DOHH2 (cell line): ENCODE measurements around the gene CDK6.

Experiments
- H3F3A ChIP-seq: fragments of 200-600 bp; sonication (generic), shearing (Covaris generic); 2 replicates; pipeline ENCODE4 v1.6.0; 2016; ENCODE audit warnings: antibody characterized with exemption, mild to moderate bottlenecking; ENCODE audit not compliant: control insufficient read depth, insufficient read depth
- H3K27ac ChIP-seq: fragments of 200-600 bp; sonication (generic); 2 replicates; pipeline ENCODE4 v1.5.1; 2014; ENCODE audit warnings: low read depth, mild to moderate bottlenecking, low read length, moderate library complexity
- H3K27me3 ChIP-seq: fragments of 200-600 bp; sonication (generic); 2 replicates; pipeline ENCODE4 v1.6.1; 2014; ENCODE audit warnings: mild to moderate bottlenecking, low read length, mixed read lengths; ENCODE audit not compliant: control insufficient read depth
- H3K36me3 ChIP-seq: fragments of 200-600 bp; sonication (generic); 2 replicates; pipeline ENCODE4 v1.6.1; 2014; ENCODE audit warnings: mild to moderate bottlenecking, low read length, moderate library complexity, mixed read lengths; ENCODE audit not compliant: control insufficient read depth
- H3K4me1 ChIP-seq: fragments of 200-600 bp; sonication (generic); 2 replicates; pipeline ENCODE4 v1.6.1; 2014; ENCODE audit warnings: mild to moderate bottlenecking, low read length, mixed read lengths; ENCODE audit not compliant: control insufficient read depth
- H3K4me2 ChIP-seq: fragments of 200-600 bp; sonication (generic); 2 replicates; pipeline ENCODE4 v1.6.0; 2014; ENCODE audit warnings: mild to moderate bottlenecking, low read length, moderate library complexity
- H3K4me3 ChIP-seq: fragments of 200-600 bp; sonication (generic); 2 replicates; pipeline ENCODE4 v1.5.1; 2014; ENCODE audit warnings: mild to moderate bottlenecking, low read length, mixed read lengths
- H3K79me2 ChIP-seq: fragments of 200-600 bp; sonication (generic); 2 replicates; pipeline ENCODE4 v1.6.1; 2014; ENCODE audit warnings: mild to moderate bottlenecking, low read length, mixed read lengths; ENCODE audit not compliant: control insufficient read depth
- H3K9me2 ChIP-seq: fragments of 200-600 bp; sonication (generic); replicated peaks from 2 replicates; pipeline ENCODE4 v1.6.1; 2014; ENCODE audit warnings: mild to moderate bottlenecking, low read length, mixed read lengths; ENCODE audit not compliant: control insufficient read depth
- H3K9me3 ChIP-seq: fragments of 200-600 bp; sonication (generic); 2 replicates; pipeline ENCODE4 v1.6.1; 2014; ENCODE audit warnings: antibody characterized with exemption, low read length, mixed read lengths; ENCODE audit not compliant: control insufficient read depth, insufficient read depth
- H4K20me1 ChIP-seq: fragments of 200-600 bp; sonication (generic); 2 replicates; pipeline ENCODE4 v1.6.0; 2014; ENCODE audit warnings: low read depth, mild to moderate bottlenecking, antibody characterized with exemption, low read length, moderate library complexity; ENCODE audit not compliant: control insufficient read depth, insufficient read depth
- EZH2phosphoT487 ChIP-seq: fragments of 200-600 bp; sonication (generic); IDR thresholded peaks from 2 replicates; pipeline ENCODE4 v1.6.1; 2017; ENCODE audit warnings: borderline replicate concordance, mild to moderate bottlenecking, antibody characterized with exemption, low read length, moderate library complexity, mixed read lengths
- TF ChIP-seq, protein P1 (sequence below): fragments of 200-600 bp; sonication (generic); IDR thresholded peaks from one replicate; pipeline ENCODE4 v1.5.1; 2014; ENCODE audit warnings: antibody characterized with exemption, mild to moderate bottlenecking, low read depth, low read length; ENCODE audit not compliant: poor library complexity, severe bottlenecking

The CDK6 gene

DNA sequence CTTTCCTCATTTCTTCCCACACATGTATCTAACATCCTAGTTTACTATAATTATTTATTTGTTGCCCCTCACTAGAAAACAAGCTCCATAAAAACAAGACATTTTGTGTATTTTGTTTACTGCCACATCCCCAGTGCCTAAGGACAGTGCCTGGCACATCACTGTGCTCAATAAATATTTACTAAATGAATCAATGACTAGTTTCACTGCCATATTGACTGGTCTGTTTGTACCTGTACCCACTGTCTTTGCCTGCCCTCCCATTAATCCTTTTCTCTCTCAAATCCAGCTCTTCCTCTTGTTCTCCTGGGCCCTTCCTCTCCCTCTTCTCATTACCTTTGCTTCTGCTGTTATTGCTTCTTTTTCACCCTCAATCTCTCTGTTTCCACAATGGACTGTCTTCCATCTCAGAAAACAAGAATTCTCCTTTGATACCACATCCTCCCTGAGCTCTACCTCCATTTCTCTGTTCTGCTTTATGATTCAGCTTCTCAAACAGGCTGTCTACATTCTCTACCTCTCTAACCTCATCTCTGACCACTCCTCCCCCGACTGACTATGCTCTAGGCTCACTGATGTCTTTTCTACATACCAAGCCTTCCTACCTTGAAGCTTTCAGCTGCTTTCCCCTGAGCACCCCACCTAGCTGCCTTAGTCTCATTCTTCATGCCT is 237.9 kb downstream of the CDK6 start:
- Histone ChIP-seq H3K36me3 (no peaks in the 10 kb centered on the region), H3K9me2 (no peaks in the 10 kb centered on the region), H3K4me1 (no peaks in the 10 kb centered on the region), H3K27me3 (peaks cover 16% of the 10 kb centered on the region), H3K79me2 (no peaks in the 10 kb centered on the region), H3K4me3 (no peak overlapping the region), H3F3A (no peaks in the 10 kb centered on the region), H3K4me2 (no peak overlapping the region), H3K9me3 (no peaks in the 10 kb centered on the region), H4K20me1 (no peaks in the 10 kb centered on the region), H3K27ac (no peak overlapping the region)
- TF ChIP-seq, protein P1, sequence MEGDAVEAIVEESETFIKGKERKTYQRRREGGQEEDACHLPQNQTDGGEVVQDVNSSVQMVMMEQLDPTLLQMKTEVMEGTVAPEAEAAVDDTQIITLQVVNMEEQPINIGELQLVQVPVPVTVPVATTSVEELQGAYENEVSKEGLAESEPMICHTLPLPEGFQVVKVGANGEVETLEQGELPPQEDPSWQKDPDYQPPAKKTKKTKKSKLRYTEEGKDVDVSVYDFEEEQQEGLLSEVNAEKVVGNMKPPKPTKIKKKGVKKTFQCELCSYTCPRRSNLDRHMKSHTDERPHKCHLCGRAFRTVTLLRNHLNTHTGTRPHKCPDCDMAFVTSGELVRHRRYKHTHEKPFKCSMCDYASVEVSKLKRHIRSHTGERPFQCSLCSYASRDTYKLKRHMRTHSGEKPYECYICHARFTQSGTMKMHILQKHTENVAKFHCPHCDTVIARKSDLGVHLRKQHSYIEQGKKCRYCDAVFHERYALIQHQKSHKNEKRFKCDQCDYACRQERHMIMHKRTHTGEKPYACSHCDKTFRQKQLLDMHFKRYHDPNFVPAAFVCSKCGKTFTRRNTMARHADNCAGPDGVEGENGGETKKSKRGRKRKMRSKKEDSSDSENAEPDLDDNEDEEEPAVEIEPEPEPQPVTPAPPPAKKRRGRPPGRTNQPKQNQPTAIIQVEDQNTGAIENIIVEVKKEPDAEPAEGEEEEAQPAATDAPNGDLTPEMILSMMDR = no peak
- TF ChIP-seq EZH2phosphoT487 = no peak

DNA sequence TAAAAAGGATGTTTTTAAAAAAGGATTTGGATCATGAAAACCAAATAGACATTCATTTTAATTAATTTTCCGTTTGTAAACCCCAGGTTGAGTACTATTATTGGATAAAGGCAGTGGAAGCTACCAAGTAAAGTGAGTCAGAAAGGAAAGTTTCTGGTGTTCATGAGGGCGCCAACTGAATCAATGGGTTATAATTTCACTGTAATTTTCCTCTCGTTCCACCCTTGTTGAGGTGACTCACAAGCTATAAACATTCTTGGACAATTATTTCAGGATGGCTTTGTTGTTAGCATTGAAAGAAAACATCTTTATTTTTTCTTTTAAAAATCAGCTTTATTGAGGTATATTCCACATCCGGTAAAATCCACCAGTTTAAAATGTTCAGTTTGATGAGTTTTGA is 241.1 kb downstream of the CDK6 start:
- TF ChIP-seq EZH2phosphoT487 = no peak
- TF ChIP-seq, protein P1 = no peak
- H3K4me2 ChIP-seq = no peak overlapping the region

DNA sequence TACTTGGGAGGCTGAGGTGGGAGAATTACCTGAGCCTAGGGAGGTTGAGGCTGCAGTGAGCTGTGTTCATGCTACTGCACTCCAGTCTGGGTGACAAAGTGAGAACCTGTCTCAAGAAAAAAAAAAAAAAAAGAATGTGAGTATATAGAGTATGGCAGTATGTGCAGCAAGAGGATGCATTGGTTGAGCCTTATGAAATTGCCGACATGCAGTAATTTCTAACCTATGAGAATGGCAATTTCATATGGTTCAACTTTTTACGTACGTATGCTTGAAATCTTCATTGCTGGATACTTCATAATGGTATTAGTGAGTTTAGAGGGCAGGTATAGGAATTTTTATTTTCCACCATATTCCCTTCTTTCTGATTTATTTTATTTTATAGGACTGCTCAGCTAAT is 241.6 kb downstream of the CDK6 start:
- no peak overlapping the region for H3K4me3 ChIP-seq
- H3K27ac ChIP-seq = no peak overlapping the region
- H3K27me3 ChIP-seq = peaks cover 16% of the 10 kb centered on the region
- H3K79me2 ChIP-seq = peaks cover 4% of the 10 kb centered on the region
- TF ChIP-seq EZH2phosphoT487 = no peak
- TF ChIP-seq, protein P1 = no peak
- no peaks in the 10 kb centered on the region for H3F3A ChIP-seq
- H4K20me1 ChIP-seq = no peaks in the 10 kb centered on the region
- H3K4me1 ChIP-seq = peaks cover 4% of the 10 kb centered on the region
- H3K4me2 ChIP-seq = no peak overlapping the region
- H3K36me3 ChIP-seq = peaks cover under 1% of the 10 kb centered on the region; the same call in 1 of the 2 replicates
- H3K9me3 ChIP-seq = no peaks in the 10 kb centered on the region
- no peaks in the 10 kb centered on the region for H3K9me2 ChIP-seq

More for the DNA sequence above, 241.1 kb downstream of the CDK6 start:
- Histone ChIP-seq H3K4me1 (peaks cover 4% of the 10 kb centered on the region), H4K20me1 (no peaks in the 10 kb centered on the region), H3K36me3 (no peaks in the 10 kb centered on the region), H3K27ac (no peak overlapping the region), H3F3A (no peaks in the 10 kb centered on the region), H3K79me2 (no peaks in the 10 kb centered on the region), H3K27me3 (peaks cover 16% of the 10 kb centered on the region), H3K4me3 (no peak overlapping the region), H3K9me2 (no peaks in the 10 kb centered on the region), H3K9me3 (no peaks in the 10 kb centered on the region)
